HG03342 (cell line): Measurements from ENCODE around the gene RTN4R.

ENCODE experiments used
- ATAC-seq: cut with Tn5 transposase; IDR thresholded peaks from one replicate; pipeline ENCODE4 v1.9.1; 2021; ENCODE audit warnings: mild to moderate bottlenecking, moderate library complexity; ENCODE audit not compliant: unreplicated experiment

RTN4R gene

DNA sequence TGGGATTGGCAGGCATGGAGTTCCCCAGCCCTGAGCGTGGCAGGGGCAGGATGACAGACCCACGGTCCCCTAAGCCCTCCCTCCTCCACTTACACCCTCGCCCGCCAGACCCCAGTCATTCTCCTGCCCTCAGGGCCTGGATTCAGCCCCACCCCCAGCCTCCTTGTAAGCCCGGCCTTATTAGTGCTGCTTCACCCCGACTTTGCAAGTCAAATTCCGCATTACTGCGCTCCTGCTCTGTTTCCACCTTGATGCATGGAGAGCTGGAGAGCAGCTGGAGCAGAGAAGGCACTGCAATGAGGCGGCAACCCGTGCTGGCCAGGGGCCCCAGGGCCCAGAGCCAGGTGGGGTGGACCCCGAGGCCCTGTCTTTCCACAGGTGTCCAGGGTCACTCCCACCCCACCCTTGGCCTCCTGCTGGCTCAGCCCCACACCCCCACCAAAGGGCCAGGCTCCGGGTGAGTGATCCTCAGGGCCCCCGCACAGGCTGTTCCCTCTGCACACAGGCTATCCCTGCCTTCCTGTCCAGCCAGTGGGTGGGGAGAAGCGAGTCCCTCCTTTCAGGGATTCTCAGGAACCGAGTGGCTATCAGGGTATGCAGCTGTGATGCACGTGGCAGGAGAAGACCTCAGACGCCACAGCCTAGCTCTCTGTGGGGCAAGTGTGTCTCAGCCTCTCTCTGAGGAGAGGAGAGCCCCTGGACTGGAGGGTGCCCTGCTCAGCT, 36.4 kb downstream of the RTN4R start:
- no peak for ATAC-seq

DNA sequence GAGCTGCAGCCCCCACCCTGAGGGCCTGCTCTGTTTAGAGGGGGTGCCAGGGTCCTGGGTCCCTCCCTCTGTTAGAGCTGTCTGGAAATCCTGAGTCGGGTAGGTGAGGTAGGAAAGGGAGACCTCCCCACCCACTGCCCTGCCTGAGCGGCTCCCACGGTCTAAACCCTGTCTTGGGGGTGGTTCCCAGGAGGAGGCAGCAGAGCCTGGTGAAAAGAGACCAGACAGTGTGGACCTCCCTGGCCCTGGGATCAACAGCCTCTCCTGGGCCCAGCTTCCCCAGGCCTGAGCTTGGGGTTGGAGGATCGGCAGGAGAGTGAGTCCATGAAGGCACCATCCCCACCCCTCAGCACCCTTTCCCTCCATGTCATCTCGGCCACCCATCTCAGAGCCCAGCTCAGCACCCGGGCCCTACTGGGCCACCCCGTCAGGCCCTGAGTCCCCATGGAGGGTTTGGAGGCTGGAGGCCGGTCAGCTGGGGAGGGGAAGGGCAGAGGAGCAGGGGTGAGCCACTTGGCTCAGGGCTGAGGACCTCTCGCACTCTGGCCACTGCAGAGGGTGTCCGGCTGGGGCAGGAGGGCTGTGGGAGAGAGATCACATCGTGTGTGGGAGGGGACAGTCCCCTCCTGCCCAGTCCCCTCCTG, 37.2 kb downstream of the RTN4R start:
- ATAC-seq, result no peak

GRCh38 chr22:20229916-20230775, 38.0 kb downstream of the RTN4R start:
- no peak for ATAC-seq

DNA sequence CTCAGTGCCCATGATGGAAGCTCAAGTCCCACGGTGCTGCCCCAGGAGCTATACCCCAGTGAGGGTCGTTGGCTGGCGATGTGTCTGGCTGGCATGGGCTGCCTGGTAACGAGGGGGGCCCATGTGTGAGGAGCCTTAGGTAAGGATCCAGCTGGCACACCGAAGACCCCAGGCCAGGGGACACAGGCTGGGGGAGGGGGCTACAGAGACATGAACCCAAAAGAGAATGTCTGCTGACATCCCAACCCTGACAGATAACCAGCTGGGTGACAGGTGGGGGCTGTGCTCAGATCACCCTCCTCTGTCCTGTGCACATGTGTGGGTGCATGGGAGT, 39.2 kb downstream of the RTN4R start:
- no peak for ATAC-seq

DNA sequence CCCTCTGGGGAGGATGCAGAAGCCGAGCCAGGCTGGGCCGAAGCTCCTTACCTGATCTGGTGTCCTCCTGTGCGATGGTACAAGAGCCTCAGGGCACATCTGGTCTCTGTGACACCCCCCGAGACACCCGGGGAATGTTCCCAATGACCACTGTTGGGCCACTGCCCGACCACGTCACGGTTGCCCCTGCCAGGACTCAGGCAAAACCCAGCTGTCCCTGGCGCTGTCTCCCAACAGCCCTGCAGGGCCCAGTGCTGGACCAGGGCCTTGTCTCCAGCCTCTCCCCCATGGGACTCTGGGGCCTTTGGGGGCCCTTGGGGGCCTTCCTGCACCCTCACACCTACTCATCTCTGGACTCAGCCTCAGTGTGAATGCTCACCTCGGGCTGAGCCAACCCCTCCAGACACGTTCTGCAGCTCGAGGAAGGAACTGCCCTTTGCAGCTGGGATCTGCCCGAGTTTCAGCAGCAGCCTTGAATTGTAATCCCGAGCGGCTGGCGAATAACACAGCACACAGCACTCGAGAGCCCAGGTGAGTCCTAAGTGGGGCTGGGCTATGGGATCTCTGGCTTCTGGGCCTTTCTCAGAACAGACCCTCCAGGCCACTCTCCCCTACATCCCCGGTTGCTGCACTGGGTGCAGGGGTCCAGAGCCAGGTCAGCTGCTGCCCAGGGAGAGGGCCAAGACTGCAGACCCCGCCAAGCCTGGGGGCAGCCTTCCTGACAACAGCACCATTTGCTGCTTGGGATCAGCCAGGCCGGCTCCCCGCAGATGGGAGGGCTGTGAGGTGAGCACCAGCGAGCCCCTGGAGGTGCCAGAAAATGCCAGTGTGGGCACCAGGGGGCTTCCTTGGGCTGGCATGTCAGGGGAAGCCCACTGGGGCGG, 39.8 kb downstream of the RTN4R start:
- ATAC-seq, result no peak

DNA sequence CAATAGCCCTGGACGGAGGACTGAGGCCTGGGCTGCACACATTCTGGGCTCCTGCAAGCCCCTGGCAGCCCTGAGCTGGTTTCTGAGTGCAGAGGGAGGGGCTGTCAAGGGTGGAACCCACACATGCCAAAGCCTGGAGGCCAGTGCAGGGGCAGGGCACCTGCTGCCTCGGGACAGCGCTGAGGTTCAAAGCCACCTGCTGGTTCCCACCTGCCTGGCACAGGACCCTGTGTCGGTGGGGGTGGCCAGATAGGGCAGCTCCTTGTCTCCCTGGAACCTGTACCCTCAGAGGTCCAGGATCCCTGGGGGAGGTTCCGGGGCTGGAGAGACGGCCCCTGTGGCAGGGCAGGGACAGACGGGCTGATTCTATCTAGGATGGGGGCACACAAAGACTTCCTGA, 40.8 kb downstream of the RTN4R start:
- no peak for ATAC-seq

- ATAC-seq, result no peak
Measured at GRCh38 chr22:20226760-20227350, 41.3 kb downstream of the RTN4R start.

- ATAC-seq, result no peak
Measured at GRCh38 chr22:20226077-20226716, 41.9 kb downstream of the RTN4R start.

- ATAC-seq, result no peak
Measured at GRCh38 chr22:20225693-20225966, 42.5 kb downstream of the RTN4R start.

GRCh38 chr22:20224917-20225692, 43.0 kb downstream of the RTN4R start:
- no peak for ATAC-seq

GRCh38 chr22:20224256-20224626, 43.9 kb downstream of the RTN4R start:
- ATAC-seq, result no peak

GRCh38 chr22:20223421-20224255, 44.5 kb downstream of the RTN4R start:
- ATAC-seq, result no peak

GRCh38 chr22:20222764-20223420, 45.2 kb downstream of the RTN4R start:
- ATAC-seq, result no peak

GRCh38 chr22:20221421-20222340, 46.4 kb downstream of the RTN4R start:
- no peak for ATAC-seq

DNA sequence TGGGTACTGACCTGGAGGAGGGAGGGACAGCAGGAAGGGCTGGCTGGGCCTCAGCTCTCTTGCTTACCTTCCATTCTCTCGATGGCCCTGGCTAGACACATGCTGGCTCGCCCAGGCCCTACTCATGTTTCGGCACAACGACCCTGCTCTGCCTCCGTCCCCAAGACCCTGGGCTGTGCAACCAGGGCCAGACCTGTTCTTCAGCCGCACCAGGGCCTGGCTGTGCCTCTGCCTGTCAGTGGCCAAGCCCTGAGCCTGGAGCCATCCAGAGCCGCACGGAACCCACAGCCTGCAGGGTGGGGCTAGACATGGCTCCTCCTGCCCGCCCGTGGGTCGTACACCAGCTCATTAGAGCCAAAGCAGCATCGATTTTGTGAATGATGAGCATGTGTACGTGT, 47.5 kb downstream of the RTN4R start:
- no peak for ATAC-seq

DNA sequence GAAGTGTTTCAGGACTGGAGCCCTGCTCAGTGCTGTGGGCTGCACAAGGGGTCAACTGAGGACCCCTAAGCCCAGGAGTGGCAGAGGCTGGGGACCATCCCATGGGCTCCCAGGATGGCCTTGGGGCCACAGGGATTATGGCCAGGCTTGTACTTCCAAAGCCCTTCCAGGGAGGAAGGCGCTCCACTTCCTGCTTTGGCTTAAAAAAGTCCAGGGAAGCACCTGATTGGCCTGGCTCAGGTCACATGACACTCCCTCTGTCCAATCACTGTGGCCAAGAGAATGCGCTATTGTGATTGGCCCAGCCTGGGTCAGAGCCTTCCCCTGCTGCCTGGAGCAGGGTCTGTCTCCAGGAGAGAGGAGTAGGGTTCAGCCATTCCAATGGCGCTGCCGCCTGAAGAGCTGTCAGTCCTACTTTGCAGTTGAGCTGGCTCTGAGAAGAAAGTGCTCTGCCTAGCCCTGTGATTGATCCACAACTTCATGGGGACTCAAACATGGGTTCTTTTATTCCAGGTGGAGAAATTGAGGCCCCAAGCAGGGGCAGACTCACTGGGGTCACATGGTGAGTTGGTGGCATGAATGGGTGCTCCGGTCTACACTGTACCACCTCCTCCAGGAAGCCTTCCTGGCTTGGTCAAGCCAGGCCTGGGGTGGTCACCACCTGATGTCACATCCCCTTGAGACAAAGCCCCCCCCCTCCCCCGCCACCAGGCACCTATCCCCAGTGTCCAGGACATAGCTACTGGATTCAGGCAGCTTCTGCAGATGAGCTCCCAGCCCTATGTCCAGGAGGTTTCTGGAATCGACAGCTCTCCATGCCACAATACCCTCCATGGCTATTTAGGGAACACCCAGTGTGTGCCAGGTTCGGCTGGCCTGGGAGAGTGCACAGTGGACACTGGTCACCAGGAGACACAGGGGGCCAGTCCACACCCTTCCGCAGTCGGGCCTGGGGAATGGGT, 48.2 kb downstream of the RTN4R start:
- ATAC-seq, result no peak
